Stimulated activated CD4-positive, alpha-beta T cell treated with anti-CD3 and anti-CD28 coated beads, Interleukin-4, amount 100 ng/mL, for 1 hour (primary cell): ENCODE measurements around the gene TUBB8.
"Not testable (repeated sequence)": the region's sequence is repeated elsewhere in the genome, so short reads cannot be mapped to it uniquely, and the experiment has no call there.

Experiments
- DNase-seq: peaks from one replicate; pipeline ENCODE4 v3.0.0-alpha.2; 2020

The TUBB8 gene

GRCh38 chr10:13315-13635 lies 35.8 kb downstream of the TUBB8 start:
- DNase-seq = not testable (repeated sequence)

- DNase-seq = not testable (repeated sequence)
Observed at GRCh38 chr10:12444-13314, 36.4 kb downstream of the TUBB8 start.

DNA sequence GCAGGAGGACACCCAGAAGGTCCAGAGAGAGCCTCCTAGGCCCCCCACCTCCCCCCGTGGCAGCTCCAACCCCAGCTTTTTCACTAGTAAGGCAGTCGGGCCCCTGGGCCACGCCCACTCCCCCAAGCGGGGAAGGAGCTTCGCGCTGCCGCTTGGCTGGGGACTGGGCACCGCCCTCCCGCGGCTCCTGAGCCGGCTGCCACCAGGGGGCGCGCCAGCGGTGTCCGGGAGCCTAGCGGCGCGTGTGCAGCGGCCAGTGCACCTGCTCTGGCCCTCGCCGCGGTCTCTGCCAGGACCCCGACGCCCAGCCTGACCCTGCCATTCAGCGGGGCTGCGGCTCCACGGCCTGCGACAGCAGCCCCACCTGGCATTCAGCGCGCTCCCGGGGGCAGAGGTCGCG lies 37.8 kb downstream of the TUBB8 start:
- peak; percentile 9 for DNase-seq

DNA sequence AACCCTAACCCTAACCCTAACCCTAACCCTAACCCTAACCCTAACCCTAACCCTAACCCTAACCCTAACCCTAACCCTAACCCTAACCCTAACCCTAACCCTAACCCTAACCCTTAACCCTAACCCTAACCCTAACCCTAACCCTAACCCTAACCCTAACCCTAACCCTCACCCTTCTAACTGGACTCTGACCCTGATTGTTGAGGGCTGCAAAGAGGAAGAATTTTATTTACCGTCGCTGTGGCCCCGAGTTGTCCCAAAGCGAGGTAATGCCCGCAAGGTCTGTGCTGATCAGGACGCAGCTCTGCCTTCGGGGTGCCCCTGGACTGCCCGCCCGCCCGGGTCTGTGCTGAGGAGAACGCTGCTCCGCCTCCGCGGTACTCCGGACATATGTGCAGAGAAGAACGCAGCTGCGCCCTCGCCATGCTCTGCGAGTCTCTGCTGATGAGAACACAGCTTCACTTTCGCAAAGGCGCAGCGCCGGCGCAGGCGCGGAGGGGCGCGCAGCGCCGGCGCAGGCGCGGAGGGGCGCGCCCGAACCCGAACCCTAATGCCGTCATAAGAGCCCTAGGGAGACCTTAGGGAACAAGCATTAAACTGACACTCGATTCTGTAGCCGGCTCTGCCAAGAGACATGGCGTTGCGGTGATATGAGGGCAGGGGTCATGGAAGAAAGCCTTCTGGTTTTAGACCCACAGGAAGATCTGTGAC lies 38.7 kb downstream of the TUBB8 start:
- not testable (repeated sequence) for DNase-seq
